WI38 (cell line): ENCODE measurements around the gene NCS1.
"Not testable (repeated sequence)": the region's sequence is repeated elsewhere in the genome, so short reads cannot be mapped to it uniquely, and the experiment has no call there.

Experiments used
- H3K4me3 ChIP-seq: 2 replicates; pipeline ENCODE4 v1.5.1; 2011; ENCODE audit warnings: low read depth, mild to moderate bottlenecking, control low read depth, low read length
- CTCF ChIP-seq: IDR thresholded peaks from 2 replicates; pipeline ENCODE4 v1.5.1; 2012; ENCODE audit warnings: low read depth, mild to moderate bottlenecking, control low read depth, low read length

The NCS1 gene

GRCh38 chr9:130268521-130269211 is 96.5 kb downstream of the NCS1 start:
- no peak overlapping the region for H3K4me3 ChIP-seq
- no peak for TF ChIP-seq CTCF

GRCh38 chr9:130271473-130271872 is 99.3 kb downstream of the NCS1 start:
- no peak for TF ChIP-seq CTCF

GRCh38 chr9:130275156-130275555 is 103.0 kb downstream of the NCS1 start:
- no peak overlapping the region for H3K4me3 ChIP-seq
- TF ChIP-seq CTCF: no peak

More at GRCh38 chr9:130271473-130271872, 99.3 kb downstream of the NCS1 start:
- no peak overlapping the region for H3K4me3 ChIP-seq

- H3K4me3 ChIP-seq: no peak overlapping the region
- no peak for TF ChIP-seq CTCF
Observed at GRCh38 chr9:130276121-130276520, 103.9 kb downstream of the NCS1 start.

GRCh38 chr9:130276955-130277354 is 104.8 kb downstream of the NCS1 start:
- H3K4me3 ChIP-seq: no peak overlapping the region

GRCh38 chr9:130277525-130277924 is 105.3 kb downstream of the NCS1 start:
- not testable (repeated sequence) for H3K4me3 ChIP-seq

More at GRCh38 chr9:130276955-130277354, 104.8 kb downstream of the NCS1 start:
- TF ChIP-seq CTCF: no peak

- TF ChIP-seq CTCF: no peak
Observed at GRCh38 chr9:130283539-130284248, 111.5 kb downstream of the NCS1 start.

More at GRCh38 chr9:130283539-130284248, 111.5 kb downstream of the NCS1 start:
- H3K4me3 ChIP-seq: no peak overlapping the region
